PC-9 (cell line): ENCODE data around the gene HOATZ.

Experiments used
- EZH2 ChIP-seq: fragments of 200-600 bp; sonication (generic); IDR thresholded peaks from 2 replicates; pipeline ENCODE4 v1.8.0; 2017; ENCODE audit warnings: antibody characterized with exemption, low read depth
- TF ChIP-seq, protein P1 (sequence below): fragments of 200-600 bp; sonication (generic); conservative IDR thresholded peaks from 2 replicates; pipeline ENCODE4 v1.6.1; 2017; ENCODE audit warnings: mixed run types, antibody characterized with exemption, mild to moderate bottlenecking, moderate library complexity

DNA sequence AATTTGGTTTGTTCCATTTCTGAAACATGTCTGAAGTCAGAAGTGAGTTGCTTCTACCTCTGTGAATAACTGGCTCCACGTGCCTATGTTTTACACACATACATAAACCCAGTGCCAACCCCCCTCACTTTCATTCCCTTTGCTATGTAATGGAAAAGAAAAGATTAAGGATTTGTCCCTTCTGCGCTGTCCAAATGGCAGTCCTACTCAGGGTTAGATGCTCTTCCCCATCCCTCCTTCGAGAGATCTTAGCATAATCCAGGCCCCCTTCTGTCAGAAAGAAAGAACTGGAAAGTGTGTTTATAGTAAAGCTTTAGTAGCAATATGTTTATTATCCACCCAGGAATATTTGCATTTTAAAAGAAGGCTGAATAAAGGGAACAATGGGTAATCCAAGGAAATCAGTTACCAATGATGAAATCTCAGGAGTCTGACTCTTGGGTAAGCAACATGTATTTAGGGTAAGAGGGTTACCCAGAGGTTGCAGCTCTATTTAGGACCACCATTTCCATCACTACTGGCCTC lies 22.8 kb downstream of the HOATZ start:
- TF ChIP-seq, protein P1, sequence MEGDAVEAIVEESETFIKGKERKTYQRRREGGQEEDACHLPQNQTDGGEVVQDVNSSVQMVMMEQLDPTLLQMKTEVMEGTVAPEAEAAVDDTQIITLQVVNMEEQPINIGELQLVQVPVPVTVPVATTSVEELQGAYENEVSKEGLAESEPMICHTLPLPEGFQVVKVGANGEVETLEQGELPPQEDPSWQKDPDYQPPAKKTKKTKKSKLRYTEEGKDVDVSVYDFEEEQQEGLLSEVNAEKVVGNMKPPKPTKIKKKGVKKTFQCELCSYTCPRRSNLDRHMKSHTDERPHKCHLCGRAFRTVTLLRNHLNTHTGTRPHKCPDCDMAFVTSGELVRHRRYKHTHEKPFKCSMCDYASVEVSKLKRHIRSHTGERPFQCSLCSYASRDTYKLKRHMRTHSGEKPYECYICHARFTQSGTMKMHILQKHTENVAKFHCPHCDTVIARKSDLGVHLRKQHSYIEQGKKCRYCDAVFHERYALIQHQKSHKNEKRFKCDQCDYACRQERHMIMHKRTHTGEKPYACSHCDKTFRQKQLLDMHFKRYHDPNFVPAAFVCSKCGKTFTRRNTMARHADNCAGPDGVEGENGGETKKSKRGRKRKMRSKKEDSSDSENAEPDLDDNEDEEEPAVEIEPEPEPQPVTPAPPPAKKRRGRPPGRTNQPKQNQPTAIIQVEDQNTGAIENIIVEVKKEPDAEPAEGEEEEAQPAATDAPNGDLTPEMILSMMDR, result no peak
- no peak for TF ChIP-seq EZH2
